Measurements from ENCODE around the gene TPRN.

TPRN gene

DNA sequence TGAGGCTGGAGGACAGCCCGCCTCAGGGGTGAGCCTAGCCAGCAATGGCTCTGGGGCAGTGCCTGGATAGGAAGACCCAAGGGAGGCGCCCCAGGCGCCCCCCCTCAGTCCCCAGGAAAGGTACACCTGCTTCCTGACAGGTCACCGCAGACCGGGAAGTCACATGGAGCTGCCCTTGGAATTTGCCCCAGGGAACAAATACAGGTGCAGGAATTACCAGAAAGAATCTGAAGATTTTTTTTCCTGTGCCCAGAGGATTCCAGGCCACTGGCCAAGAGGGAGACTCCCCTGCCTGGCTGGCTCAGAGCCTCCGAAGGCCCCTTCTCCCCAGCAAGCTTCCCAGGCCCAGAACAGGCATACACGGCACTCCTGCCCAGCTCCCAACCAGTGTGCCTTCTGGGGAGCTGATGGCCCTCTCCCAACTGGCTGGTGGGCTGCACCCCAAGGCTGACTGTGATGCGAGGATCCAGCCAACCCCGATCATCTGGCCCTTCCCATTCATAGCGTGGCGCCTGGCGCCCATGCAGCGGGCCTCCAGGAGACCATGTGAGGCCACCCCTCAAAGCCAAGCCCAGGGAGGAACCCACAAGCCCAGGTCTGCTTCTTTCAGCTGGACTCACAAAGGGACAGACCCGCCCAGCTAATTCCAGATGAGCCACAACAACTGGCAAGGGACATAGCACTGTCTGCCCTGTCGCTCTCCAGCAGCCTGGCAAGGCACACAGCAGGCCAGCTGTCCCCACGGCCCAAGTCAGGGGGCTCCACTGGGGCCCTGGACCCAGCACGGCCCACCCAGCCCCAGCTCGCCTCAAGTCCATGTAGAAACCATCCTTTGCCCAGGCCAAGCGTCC is 2.3 kb downstream of the TPRN start:
- peak overlapping the region; percentile 84 for H3K4me3 ChIP-seq (ENCODE audit: low read length)
- DNase-seq (ENCODE audit: low read depth) = no peak
- TF ChIP-seq CTCF (conservative IDR thresholded peaks at IDR 0.05; ENCODE audit: low read depth, low read length) = no peak

- H3K4me3 ChIP-seq (ENCODE audit: low read length) = peak overlapping the region; percentile 84
- no peak for TF ChIP-seq CTCF (conservative IDR thresholded peaks at IDR 0.05; ENCODE audit: low read depth, low read length)
Observed at GRCh38 chr9:137195525-137196220, 4.9 kb downstream of the TPRN start.

DNA sequence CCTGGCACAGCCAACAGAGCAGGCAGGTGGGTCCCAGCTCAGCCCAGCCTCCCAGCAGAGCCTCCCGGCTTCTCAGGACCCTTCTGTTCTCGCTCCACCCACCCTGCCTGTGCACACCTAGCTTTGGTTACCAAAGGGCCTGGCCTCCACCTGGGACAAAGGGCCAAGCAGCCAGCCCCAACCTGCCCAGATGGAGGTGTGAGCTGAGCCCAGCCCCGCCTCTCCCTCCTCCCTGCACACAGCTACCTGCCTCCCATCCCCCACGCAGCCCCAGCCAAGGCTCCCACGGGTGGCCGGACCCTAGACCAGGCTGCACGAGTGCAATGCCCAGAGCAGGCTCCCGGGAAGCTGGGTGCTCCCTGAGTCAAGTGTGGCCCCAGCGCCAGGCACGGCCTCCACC is 5.6 kb downstream of the TPRN start:
- TF ChIP-seq CTCF (conservative IDR thresholded peaks at IDR 0.05; ENCODE audit: low read depth, low read length) = no peak
- no peak for DNase-seq (ENCODE audit: low read depth)
- H3K4me3 ChIP-seq (ENCODE audit: low read length) = peak overlapping the region; percentile 84

More at GRCh38 chr9:137195525-137196220, 4.9 kb downstream of the TPRN start:
- no peak for DNase-seq (ENCODE audit: low read depth)

DNA sequence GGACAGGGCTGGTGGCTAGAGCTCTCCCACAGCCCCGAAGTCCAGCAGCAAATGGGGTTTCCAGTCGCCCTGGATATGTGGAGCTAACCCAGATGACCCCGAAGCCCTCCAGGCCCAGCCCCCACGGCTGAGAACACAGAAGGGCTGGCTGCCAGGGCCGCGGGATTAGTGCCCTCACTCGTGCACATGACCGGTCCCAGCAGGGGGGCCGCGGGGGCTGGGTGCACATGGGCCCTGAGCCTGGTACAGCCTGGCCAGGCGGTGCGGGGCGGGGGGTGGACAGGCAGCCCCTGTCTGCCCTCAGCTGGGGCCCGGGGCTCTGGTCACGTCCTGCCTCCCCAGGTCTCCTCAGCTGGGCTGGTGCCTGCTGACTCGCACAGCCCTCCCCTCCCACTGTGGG is 6.2 kb downstream of the TPRN start:
- peak; percentile 94 for DNase-seq (ENCODE audit: low read depth)
- peak overlapping the region; percentile 84 for H3K4me3 ChIP-seq (ENCODE audit: low read length)
- no peak for TF ChIP-seq CTCF (conservative IDR thresholded peaks at IDR 0.05; ENCODE audit: low read depth, low read length)

DNA sequence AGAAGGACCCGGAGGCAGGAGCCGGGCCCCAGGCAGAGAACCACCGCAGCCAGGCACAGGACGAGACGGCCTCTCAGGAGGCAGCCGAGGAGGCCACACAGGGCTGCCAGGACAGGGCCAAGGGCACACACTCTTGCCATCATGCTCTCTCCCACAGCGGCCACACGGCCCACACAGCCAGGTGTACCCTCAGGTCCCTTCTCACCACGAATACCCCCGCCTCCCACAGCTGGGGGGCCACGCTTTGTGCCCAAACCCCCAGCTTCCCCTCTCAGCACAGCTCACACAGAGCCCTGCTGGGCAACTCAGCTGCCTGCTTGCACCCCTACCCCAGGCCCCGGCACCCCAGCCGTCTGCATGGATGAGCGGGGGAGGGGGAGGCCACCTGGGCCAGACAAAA is 6.8 kb downstream of the TPRN start:
- DNase-seq (ENCODE audit: low read depth) = no peak
- peak overlapping the region; percentile 40 for H3K4me3 ChIP-seq (ENCODE audit: low read length)
- TF ChIP-seq CTCF (conservative IDR thresholded peaks at IDR 0.05; ENCODE audit: low read depth, low read length) = no peak

GRCh38 chr9:137192859-137193258 is 7.7 kb downstream of the TPRN start:
- no peak for DNase-seq (ENCODE audit: low read depth)
- TF ChIP-seq CTCF (conservative IDR thresholded peaks at IDR 0.05; ENCODE audit: low read depth, low read length) = no peak
- H3K4me3 ChIP-seq (ENCODE audit: low read length) = no peak overlapping the region

GRCh38 chr9:137192448-137192780 is 8.1 kb downstream of the TPRN start:
- DNase-seq (ENCODE audit: low read depth) = no peak
- TF ChIP-seq CTCF (conservative IDR thresholded peaks at IDR 0.05; ENCODE audit: low read depth, low read length) = no peak
- H3K4me3 ChIP-seq (ENCODE audit: low read length) = no peak overlapping the region

Measured in retinal pigment epithelial cell (primary cell).